SJCRH30 (cell line): Measurements from ENCODE around the gene BABAM1. TPM values are rescaled to one million over a fixed set of nuclear protein-coding genes. Genes with fewer than 3 reads are reported as not detected.
"Not testable (repeated sequence)": the region's sequence is repeated elsewhere in the genome, so short reads cannot be mapped to it uniquely, and the experiment has no call there.

Source experiments
- DNase-seq, 2 experiments: peaks; one replicate each; pipeline ENCODE4 v3.0.0-alpha.2; 2015 to 2020
- H3K27ac ChIP-seq: fragments of 250-450 bp; sonication (Bioruptor Pico); 2 replicates; pipeline ENCODE4 v1.5.1; 2020; ENCODE audit warnings: mild to moderate bottlenecking, moderate library complexity
- H3K27me3 ChIP-seq: fragments of 250-450 bp; sonication (Bioruptor Pico); 2 replicates; pipeline ENCODE4 v1.5.1; 2020; ENCODE audit warnings: mild to moderate bottlenecking, moderate library complexity
- H3K36me3 ChIP-seq: fragments of 250-450 bp; sonication (Bioruptor Pico); 2 replicates; pipeline ENCODE4 v1.5.1; 2020; ENCODE audit warnings: mild to moderate bottlenecking, moderate library complexity
- H3K4me1 ChIP-seq: fragments of 250-450 bp; sonication (Bioruptor Pico); 2 replicates; pipeline ENCODE4 v1.5.1; 2020; ENCODE audit warnings: mild to moderate bottlenecking, moderate library complexity
- H3K4me3 ChIP-seq: fragments of 250-450 bp; sonication (Bioruptor Pico); 2 replicates; pipeline ENCODE4 v1.5.1; 2020; ENCODE audit warnings: mild to moderate bottlenecking, moderate library complexity
- H3K9me3 ChIP-seq: fragments of 250-450 bp; sonication (Bioruptor Pico); replicated peaks from 2 replicates; pipeline ENCODE4 v1.5.1; 2020; ENCODE audit warnings: mild to moderate bottlenecking, moderate library complexity
- total RNA-seq: library from RNA; depleted of rRNA; stranded (reverse); fragments of >200 nt; shearing (Covaris generic); gene quantifications from 2 replicates; pipeline ENCODE4 v1.2.3, GENCODE V29; 2014

BABAM1 gene
- total RNA-seq, 1 experiment from 2014 or later = 96.0 TPM

DNA sequence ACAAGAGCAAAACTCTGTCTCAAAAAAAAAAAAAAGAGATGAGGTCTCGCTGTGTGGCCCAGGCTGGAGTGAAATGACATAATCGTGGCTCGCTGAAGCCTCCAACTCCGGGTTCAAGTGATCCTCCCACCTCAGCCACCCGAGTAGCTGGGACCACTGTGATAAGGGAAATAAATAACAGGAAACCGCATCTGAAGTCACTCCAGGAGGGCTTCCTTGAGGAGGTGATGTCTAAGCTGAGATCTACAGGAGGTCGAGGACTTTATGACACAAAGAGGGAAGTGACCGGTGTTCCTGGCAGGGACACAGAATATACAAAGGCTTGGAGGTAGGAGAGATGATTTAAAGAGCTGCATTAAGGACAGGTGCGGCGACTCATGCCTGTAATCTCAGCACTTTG is 12.6 kb upstream of the BABAM1 start:
- H3K9me3 ChIP-seq = peaks cover 9% of the 10 kb centered on the region
- H3K27ac ChIP-seq = no peak overlapping the region
- no peak for DNase-seq
- H3K4me3 ChIP-seq = no peak overlapping the region
- peaks cover 8% of the 10 kb centered on the region for H3K4me1 ChIP-seq
- peaks cover 9% of the 10 kb centered on the region; the same call in 1 of the 2 replicates for H3K27me3 ChIP-seq
- no peaks in the 10 kb centered on the region for H3K36me3 ChIP-seq

GRCh38 chr19:17255150-17255621 is 12.1 kb upstream of the BABAM1 start:
- Histone ChIP-seq H3K9me3 (peaks cover 15% of the 10 kb centered on the region), H3K4me1 (peaks cover 4% of the 10 kb centered on the region; the same call in 1 of the 2 replicates), H3K36me3 (no peaks in the 10 kb centered on the region), H3K27ac (no peak overlapping the region), H3K4me3 (no peak overlapping the region), H3K27me3 (peaks cover 9% of the 10 kb centered on the region; the same call in 1 of the 2 replicates)
- peak; percentile 64 to 65 for DNase-seq

- Histone ChIP-seq H3K4me1 (peaks cover 4% of the 10 kb centered on the region; the same call in 1 of the 2 replicates), H3K9me3 (peaks cover 16% of the 10 kb centered on the region), H3K27me3 (peaks cover 9% of the 10 kb centered on the region; the same call in 1 of the 2 replicates), H3K4me3 (no peak overlapping the region), H3K27ac (no peak overlapping the region), H3K36me3 (no peaks in the 10 kb centered on the region)
- no peak for DNase-seq
Measured at GRCh38 chr19:17256130-17256529, 11.1 kb upstream of the BABAM1 start.

GRCh38 chr19:17259118-17259780 is 8.0 kb upstream of the BABAM1 start:
- H3K4me3 ChIP-seq = no peak overlapping the region
- H3K9me3 ChIP-seq = peaks cover 16% of the 10 kb centered on the region
- H3K36me3 ChIP-seq = no peaks in the 10 kb centered on the region
- DNase-seq = peak in 1 of 2 experiments; percentile 46
- peaks cover 4% of the 10 kb centered on the region; the same call in 1 of the 2 replicates for H3K4me1 ChIP-seq
- H3K27ac ChIP-seq = no peak overlapping the region
- H3K27me3 ChIP-seq = peaks cover 6% of the 10 kb centered on the region; the same call in 1 of the 2 replicates

GRCh38 chr19:17259934-17260333 is 7.3 kb upstream of the BABAM1 start:
- no peaks in the 10 kb centered on the region for H3K36me3 ChIP-seq

DNA sequence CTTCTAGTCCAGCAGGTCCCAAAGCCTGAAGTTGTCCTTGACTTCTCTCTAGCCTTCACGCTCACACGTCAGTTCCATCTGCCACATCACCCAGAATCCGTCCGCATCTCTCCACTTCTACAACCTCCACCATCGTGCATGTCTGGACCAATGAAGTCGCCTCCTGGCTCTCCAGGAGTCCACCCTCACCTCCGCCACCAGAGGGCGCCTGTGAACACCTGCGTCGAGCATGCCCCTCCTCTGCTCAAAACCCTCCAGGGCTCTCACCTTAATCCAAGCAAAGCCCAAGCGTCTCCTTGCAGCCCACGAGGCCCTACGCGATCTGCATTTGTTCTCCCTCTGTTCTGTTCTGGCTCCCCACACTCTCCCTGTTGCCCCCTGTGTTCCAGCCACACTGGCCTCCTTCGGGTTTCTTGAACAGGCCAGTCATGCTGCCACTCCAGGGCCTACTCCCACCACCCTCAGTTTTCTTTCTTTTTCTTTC is 6.4 kb upstream of the BABAM1 start:
- Histone ChIP-seq H3K27ac (no peak overlapping the region), H3K4me3 (no peak overlapping the region), H3K4me1 (no peaks in the 10 kb centered on the region), H3K27me3 (0 out of 2 replicates have a peak, but pooled peaks cover under 1% of the 10 kb centered on the region), H3K9me3 (peaks cover 16% of the 10 kb centered on the region), H3K36me3 (no peaks in the 10 kb centered on the region)
- peak; percentile 87 to 93 for DNase-seq

More at GRCh38 chr19:17259934-17260333, 7.3 kb upstream of the BABAM1 start:
- Histone ChIP-seq H3K4me3 (no peak overlapping the region), H3K27ac (no peak overlapping the region), H3K4me1 (peaks cover 4% of the 10 kb centered on the region; the same call in 1 of the 2 replicates), H3K9me3 (peaks cover 16% of the 10 kb centered on the region), H3K27me3 (peaks cover 6% of the 10 kb centered on the region; the same call in 1 of the 2 replicates)
- DNase-seq = no peak

DNA sequence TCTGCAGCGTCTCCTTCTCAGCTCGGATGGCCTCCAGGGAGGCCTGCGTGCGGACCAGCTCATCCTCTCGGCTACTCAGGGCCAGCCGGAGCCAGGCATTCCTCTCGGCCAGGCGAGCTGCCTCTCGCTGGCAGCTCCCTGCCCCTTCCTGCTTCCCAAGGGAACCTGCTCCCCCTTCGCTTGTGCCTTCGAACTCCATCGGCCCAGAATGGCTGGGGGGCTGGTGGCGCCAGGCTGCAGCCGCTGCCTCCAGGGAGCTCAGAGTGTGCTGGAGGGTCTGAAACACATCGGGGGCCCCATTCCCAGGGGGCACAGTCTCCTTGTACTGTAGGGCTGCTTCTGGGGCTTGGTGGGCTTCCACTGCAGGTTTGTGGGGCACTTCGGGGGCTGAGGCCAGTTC is 4.7 kb upstream of the BABAM1 start:
- Histone ChIP-seq H3K4me1 (no peaks in the 10 kb centered on the region), H3K27ac (no peak overlapping the region), H3K27me3 (no peaks in the 10 kb centered on the region), H3K36me3 (no peaks in the 10 kb centered on the region), H3K4me3 (no peak overlapping the region), H3K9me3 (peaks cover 16% of the 10 kb centered on the region)
- no peak for DNase-seq

DNA sequence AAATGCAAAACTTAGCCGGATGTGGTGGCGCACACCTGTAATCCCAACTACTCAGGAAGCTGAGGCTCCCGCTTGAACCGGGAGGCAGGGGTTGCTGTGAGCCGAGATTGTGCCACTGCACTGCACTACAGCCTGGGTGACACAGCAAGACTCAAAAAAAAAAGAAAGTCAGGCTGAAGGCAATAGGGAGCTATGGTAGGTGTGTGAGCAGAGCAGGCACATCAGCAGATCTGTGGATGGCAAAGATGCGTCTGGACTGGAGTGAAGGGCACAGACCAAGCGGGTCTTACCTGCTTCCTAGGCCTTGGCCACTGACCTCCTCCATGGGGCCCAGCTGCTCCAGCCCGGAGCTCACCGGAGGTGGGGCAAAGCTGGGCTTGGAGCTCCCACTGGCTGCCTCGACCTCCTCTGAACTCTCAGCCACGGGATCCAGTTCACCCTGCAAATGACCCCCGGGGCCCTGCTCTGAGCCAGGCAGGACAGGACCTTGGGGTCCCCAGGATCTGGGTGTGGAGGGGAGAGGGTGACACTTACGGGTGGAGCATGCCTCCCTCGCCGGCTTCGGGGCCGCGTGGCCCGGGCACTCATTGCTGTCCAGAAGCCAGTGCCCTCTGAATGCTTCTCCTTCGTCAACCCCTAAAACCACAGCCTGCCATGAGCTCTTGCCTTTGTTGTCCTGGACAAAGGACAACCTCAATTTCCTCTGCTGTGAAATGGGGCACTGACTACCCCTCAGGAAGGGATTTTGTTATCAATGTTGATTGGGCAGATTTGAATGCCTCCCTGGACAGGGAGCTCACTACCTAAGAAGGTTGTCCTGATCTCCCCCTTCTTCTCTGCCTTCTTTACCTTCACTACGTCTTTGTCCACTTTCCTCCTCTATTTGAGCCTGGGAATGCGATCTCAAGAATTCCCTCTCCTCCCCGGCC is 3.3 kb upstream of the BABAM1 start:
- Histone ChIP-seq H3K27me3 (no peaks in the 10 kb centered on the region), H3K27ac (no peak overlapping the region), H3K4me1 (no peaks in the 10 kb centered on the region), H3K9me3 (peaks cover 13% of the 10 kb centered on the region), H3K36me3 (no peaks in the 10 kb centered on the region), H3K4me3 (no peak overlapping the region)
- DNase-seq = no peak

DNA sequence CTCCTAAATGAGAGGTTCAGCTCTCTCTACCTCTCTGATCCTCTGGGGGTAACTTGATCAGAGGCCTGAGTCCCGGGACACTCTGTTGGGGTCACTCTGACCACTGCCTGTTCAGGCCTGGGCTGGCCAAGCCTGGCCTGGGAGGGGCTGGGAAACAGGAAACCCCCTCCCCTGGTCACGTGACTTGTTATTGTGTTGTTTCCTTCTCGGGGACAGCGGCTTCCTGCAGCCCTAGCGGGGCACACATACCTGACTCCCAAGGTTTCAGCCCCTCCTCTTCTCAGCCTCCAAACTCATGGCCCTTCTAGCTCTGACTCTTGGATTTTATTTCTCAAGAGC is 2.6 kb upstream of the BABAM1 start, which contains the start of gene USHBP1:
Gene USHBP1, minus strand, starts transcription at position 105 of the 339 bp plus-strand sequence. CDS start 446 bp downstream, outside the sequence.
- H3K36me3 ChIP-seq = peaks cover 3% of the 10 kb centered on the region; the same call in 1 of the 2 replicates
- no peaks in the 10 kb centered on the region for H3K27me3 ChIP-seq

GRCh38 chr19:17266026-17266425 is 1.2 kb upstream of the BABAM1 start:
- no peaks in the 10 kb centered on the region for H3K9me3 ChIP-seq
- no peaks in the 10 kb centered on the region for H3K4me1 ChIP-seq
- no peak overlapping the region for H3K27ac ChIP-seq
- no peak for DNase-seq
- H3K36me3 ChIP-seq = peaks cover 4% of the 10 kb centered on the region
- no peaks in the 10 kb centered on the region for H3K27me3 ChIP-seq
- no peak overlapping the region for H3K4me3 ChIP-seq

More for the DNA sequence above, 2.6 kb upstream of the BABAM1 start, which contains the start of gene USHBP1:
- Histone ChIP-seq H3K9me3 (peaks cover 7% of the 10 kb centered on the region), H3K4me1 (no peaks in the 10 kb centered on the region), H3K4me3 (no peak within 1 kb of the TSS), H3K27ac (no peak within 1 kb of the TSS)
- no peak for DNase-seq

DNA sequence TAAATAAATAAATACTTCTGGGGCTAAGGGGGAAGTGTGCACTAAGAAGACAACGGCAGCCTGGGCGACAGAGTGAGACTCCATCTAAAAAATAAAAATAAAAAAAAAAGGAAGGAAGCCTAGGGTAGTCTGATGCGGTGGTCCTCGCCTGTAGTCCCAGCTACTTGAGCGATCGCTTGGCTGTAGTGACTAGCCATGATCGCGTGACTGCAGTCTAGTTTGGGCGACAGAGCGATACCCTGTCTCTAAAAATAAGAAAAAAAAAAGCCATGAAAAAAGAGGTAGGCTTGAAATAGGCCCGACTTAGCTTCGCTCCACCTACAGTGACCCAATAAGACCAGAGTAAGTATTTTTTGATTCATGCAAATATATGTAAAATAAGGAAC is 661 bp upstream of the BABAM1 start:
- Histone ChIP-seq H3K27ac (no peak overlapping the region), H3K36me3 (peaks cover 9% of the 10 kb centered on the region)

GRCh38 chr19:17268754-17269153 is 1.5 kb downstream of the BABAM1 start:
- no peaks in the 10 kb centered on the region for H3K27me3 ChIP-seq
- no peak overlapping the region for H3K4me3 ChIP-seq
- H3K27ac ChIP-seq = no peak overlapping the region; the same call in 1 of the 2 replicates
- H3K36me3 ChIP-seq = peaks cover 15% of the 10 kb centered on the region
- H3K4me1 ChIP-seq = no peaks in the 10 kb centered on the region
- no peak for DNase-seq
- H3K9me3 ChIP-seq = no peaks in the 10 kb centered on the region

More for the DNA sequence above, 661 bp upstream of the BABAM1 start:
- Histone ChIP-seq H3K9me3 (no peaks in the 10 kb centered on the region), H3K4me3 (no peak overlapping the region), H3K27me3 (no peaks in the 10 kb centered on the region), H3K4me1 (no peaks in the 10 kb centered on the region)
- DNase-seq = no peak

DNA sequence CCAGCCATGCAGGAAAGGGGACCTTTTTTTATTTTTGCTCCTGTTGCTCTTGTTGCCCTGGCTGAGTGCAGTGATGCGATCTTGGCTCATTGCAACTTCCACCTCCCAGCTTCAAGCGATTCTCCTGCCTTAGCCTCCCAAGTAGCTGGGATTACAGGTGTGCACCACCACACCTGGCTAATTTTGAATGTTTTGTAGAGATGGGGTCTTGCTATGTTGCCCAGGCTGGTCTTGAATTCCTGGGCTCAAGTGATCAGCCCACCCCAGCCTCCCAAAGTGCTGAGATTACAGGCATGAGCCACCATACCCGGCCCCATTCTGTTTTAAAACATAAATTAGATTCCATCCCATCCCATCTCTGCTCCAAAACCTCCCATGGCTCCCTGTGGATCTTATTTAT is 7.6 kb downstream of the BABAM1 start:
- not testable (repeated sequence) for H3K27ac ChIP-seq, DNase-seq, H3K27me3 ChIP-seq, H3K9me3 ChIP-seq, H3K4me1 ChIP-seq, H3K4me3 ChIP-seq
- peaks cover 50% of the 10 kb centered on the region for H3K36me3 ChIP-seq

DNA sequence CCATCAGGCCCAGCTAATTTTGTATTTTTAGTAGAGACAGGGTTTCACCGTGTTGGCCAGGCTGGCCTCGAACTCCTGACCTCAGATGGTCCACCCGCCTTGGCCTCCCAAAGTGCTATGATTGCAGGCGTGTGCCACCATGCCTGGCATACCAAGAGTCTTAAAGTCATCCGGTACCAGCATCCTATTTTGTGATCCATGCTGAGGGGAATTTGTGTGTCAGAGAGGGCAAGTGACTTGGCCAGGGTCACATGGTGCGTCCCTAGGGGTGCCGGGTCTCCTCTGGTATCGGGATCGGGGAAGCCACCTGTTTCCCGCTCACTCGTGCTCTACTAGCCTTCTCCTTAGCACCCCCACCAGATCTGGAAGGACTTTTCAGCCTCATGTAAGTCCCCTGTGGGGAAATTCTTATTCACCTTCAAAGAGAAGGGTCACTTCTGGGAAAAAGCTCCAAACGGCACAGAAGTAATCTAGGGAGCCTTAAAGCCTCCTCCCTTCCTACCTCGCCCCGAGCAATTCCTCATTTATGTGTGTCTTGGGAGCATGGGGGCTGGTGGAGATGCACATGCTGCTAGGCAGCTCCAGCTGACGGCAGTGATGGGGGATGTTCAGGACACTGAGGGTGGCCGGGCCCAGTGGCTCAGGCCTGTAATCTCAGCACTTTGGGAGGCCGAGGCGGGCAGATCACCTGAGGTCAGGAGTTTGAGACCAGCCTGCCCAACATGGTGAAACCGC is 8.4 kb downstream of the BABAM1 start:
- H3K27me3 ChIP-seq = no peaks in the 10 kb centered on the region
- no peak overlapping the region for H3K27ac ChIP-seq
- peaks cover 50% of the 10 kb centered on the region for H3K36me3 ChIP-seq
- no peaks in the 10 kb centered on the region for H3K9me3 ChIP-seq
- H3K4me3 ChIP-seq = no peak overlapping the region
- DNase-seq = no peak
- no peaks in the 10 kb centered on the region for H3K4me1 ChIP-seq
